Smooth muscle cell of trachea (primary cell): Measurements from ENCODE around the gene RAB40C. TPM values are rescaled to one million over a fixed set of nuclear protein-coding genes. Genes with fewer than 3 reads are reported as not detected.

Source experiments
- total RNA-seq: library from RNA; depleted of rRNA; stranded (reverse); fragments of >200 nt; gene quantifications from 2 replicates; pipeline ENCODE4 v1.2.1, GENCODE V29; 2014

Gene RAB40C
- 13.2 and 17.4 TPM in 2 replicates for total RNA-seq

GRCh38 chr16:589658-590187 lies at the start of gene RAB40C:
RAB40C (plus strand) TSS chr16:590066; CDS start chr16:590292, 226 bp downstream.

GRCh38 chr16:560204-560700 lies 29.6 kb upstream of the RAB40C start, which contains the start of gene PRR35:
PRR35 (plus strand) TSS chr16:560394; CDS start chr16:563295, 2,901 bp downstream.

DNA sequence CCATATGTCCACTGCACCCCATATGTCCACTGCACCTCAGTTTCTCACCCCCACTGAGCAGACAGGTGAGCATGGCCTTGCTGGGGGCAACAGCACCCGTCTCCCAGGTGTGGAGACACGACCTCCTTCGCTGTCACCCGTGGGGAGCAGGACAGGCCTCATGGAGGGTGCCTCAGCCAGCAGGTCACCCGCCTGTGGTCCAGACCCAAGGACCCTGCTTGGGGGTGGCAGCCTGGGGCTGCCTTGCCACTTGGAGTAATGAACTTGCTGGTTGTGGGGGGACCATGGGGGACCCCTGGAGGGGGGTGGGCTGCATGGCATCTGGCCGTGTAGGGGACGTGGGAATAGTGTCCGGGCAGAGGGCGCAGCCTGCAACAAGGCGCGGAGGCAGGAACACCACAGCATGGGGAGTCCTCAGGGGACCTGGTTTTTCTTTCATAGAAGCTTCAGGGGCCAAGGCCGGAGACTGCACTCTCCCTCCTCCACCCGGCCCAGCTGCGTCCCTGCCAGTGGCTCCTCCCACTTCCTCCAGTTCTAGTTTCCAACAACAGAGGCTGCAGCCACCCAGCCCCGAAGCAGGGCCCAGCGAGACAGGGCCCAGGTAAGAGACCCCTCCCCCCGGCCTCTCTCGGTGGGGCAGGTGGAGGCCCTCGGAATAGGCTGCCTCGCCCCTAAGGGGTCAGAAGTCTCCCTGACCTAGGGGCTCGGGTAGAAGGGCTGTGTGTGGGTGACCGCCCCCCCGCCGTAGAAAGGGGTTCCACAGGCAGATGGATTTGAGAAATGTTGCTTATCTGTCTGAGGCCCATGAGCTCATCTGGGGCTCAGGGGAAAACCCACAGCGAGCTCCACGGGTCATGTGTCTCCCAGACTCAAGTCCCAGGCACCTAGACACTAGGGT lies 23.1 kb upstream of the RAB40C start, which contains the start of gene NHLRC4:
Gene NHLRC4, plus strand, starts transcription at position 531 of the 898 bp plus-strand sequence. CDS start 1,043 bp downstream, outside the sequence.

GRCh38 chr16:569445-570254 lies 20.2 kb upstream of the RAB40C start, which contains the start of gene PIGQ:
PIGQ (plus strand) TSS chr16:569968; CDS start chr16:574075, 4,107 bp downstream.

GRCh38 chr16:630815-631405 lies 41.0 kb downstream of the RAB40C start, which contains the start of gene WFIKKN1:
WFIKKN1 (plus strand) TSS chr16:630985; CDS start chr16:631254, 269 bp downstream.

GRCh38 chr16:636206-637080 lies 46.6 kb downstream of the RAB40C start, which contains the start of gene METTL26:
METTL26 (minus strand) TSS chr16:636305; CDS start chr16:636290, 15 bp downstream.

GRCh38 chr16:641326-642188 lies 51.7 kb downstream of the RAB40C start, which contains the start of gene MCRIP2:
MCRIP2 (plus strand) TSS chr16:641828; CDS start chr16:641992, 164 bp downstream.

DNA sequence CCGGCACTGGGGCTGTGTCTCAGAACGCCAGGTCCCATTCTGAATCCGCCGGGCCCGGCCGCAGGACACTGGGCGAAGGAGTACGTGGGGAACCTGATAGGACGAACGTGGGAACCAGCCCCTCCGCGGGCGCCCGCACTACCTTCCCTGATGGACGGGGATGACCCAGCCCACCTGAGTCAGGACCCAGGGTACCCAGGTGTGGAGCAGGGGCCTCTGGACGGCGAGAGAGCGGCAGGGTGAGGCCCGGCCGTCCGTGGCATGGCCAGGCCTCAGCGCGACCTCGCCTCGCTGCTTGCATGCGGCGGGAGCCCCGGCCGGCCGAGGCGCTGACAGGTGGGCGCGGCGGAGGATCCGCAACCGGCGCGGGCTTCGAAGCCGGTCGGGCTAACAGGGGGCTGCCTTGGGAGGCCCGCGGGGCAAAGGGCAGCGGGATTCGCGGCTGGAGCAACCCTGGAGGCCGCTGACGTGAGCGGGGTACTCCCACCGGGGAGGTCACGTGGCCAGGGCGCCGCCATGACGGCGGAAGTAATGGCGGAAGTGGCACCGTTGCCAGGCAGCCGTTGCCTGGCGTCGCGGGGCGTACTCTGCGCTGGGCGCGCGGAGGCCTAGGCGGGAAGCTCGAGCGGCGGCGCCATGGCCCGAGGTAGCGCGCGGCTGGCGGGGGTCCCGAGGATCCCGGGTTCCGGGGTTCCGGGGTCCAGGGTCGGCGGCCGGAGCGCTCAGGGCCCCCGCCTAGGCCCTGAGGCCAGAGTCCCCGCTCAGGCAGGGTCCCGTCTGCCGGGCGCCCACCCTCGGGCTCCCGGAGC lies 59.1 kb downstream of the RAB40C start, which contains the start of gene WDR90:
Gene WDR90, plus strand, starts transcription at position 585 of the 809 bp plus-strand sequence. Its CDS starts 52 bp downstream, at position 637.

GRCh38 chr16:667780-668518 lies 78.1 kb downstream of the RAB40C start, which contains the start of gene RHOT2:
RHOT2 (plus strand) TSS chr16:668132; CDS start chr16:668200, 68 bp downstream.

GRCh38 chr16:674968-675883 lies 85.4 kb downstream of the RAB40C start, which contains the start of gene RHBDL1:
RHBDL1 (plus strand) TSS chr16:675671; CDS start chr16:675791, 120 bp downstream.

Other genes with a start within 250 kb of the RAB40C start
- 15.4 and 29.3 TPM in 2 replicates for gene AXIN1, start 237.3 kb upstream of the RAB40C start, total RNA-seq
- 75.9 and 105 TPM in 2 replicates for gene MRPL28, start 219.5 kb upstream of the RAB40C start, total RNA-seq
- gene PGAP6, start 208.1 kb upstream of the RAB40C start, total RNA-seq = 50.9 and 88.8 TPM in 2 replicates
- 56.7 and 109 TPM in 2 replicates for gene NME4, start 192.9 kb upstream of the RAB40C start, total RNA-seq
- 17.9 and 43.8 TPM in 2 replicates for gene DECR2, start 188.2 kb upstream of the RAB40C start, total RNA-seq
- 20.8 and 30.6 TPM in 2 replicates for gene RAB11FIP3, start 164.4 kb upstream of the RAB40C start, total RNA-seq
- gene CAPN15, start 62.4 kb upstream of the RAB40C start, total RNA-seq = 33.5 and 52.9 TPM in 2 replicates
- not detected in 2 replicates for gene PRR35, start 29.7 kb upstream of the RAB40C start, total RNA-seq
- gene NHLRC4, start 23.1 kb upstream of the RAB40C start, total RNA-seq = 3.1 and 4.7 TPM in 2 replicates
- 32.3 and 38.7 TPM in 2 replicates for gene PIGQ, start 20.1 kb upstream of the RAB40C start, total RNA-seq
- 0.29 and 0.50 TPM in 2 replicates for gene WFIKKN1, start 40.9 kb downstream of the RAB40C start, total RNA-seq
- 91.2 and 122 TPM in 2 replicates for gene METTL26, start 46.2 kb downstream of the RAB40C start, total RNA-seq
- gene MCRIP2, start 51.8 kb downstream of the RAB40C start, total RNA-seq = 11.8 and 20.3 TPM in 2 replicates
- gene WDR90, start 59.3 kb downstream of the RAB40C start, total RNA-seq = 9.4 and 16.3 TPM in 2 replicates
- gene RHOT2, start 78.1 kb downstream of the RAB40C start, total RNA-seq = 51.6 and 57.7 TPM in 2 replicates
- 4.8 and 9.4 TPM in 2 replicates for gene RHBDL1, start 85.6 kb downstream of the RAB40C start, total RNA-seq
- 126 and 174 TPM in 2 replicates for gene STUB1, start 90.3 kb downstream of the RAB40C start, total RNA-seq
- 31.0 and 55.1 TPM in 2 replicates for gene JMJD8, start 94.3 kb downstream of the RAB40C start, total RNA-seq
- gene WDR24, start 100.3 kb downstream of the RAB40C start, total RNA-seq = 8.3 and 10.3 TPM in 2 replicates
- gene FBXL16, start 115.7 kb downstream of the RAB40C start, total RNA-seq = 0.17 and 0.29 TPM in 2 replicates
- gene METRN, start 125.1 kb downstream of the RAB40C start, total RNA-seq = 57.7 and 136 TPM in 2 replicates
- gene ANTKMT, start 131.1 kb downstream of the RAB40C start, total RNA-seq = 31.3 and 37.1 TPM in 2 replicates
- 1.6 and 3.8 TPM in 2 replicates for gene CCDC78, start 136.4 kb downstream of the RAB40C start, total RNA-seq
- 16.4 and 21.5 TPM in 2 replicates for gene HAGHL, start 137.0 kb downstream of the RAB40C start, total RNA-seq
- 27.3 and 44.3 TPM in 2 replicates for gene CIAO3, start 150.9 kb downstream of the RAB40C start, total RNA-seq
- 0.17 TPM in 1 of 2 replicates, not detected in the other for gene MSLN, start 170.7 kb downstream of the RAB40C start, total RNA-seq
- 20.5 and 29.6 TPM in 2 replicates for gene RPUSD1, start 198.3 kb downstream of the RAB40C start, total RNA-seq
- 6.9 and 18.3 TPM in 2 replicates for gene CHTF18, start 198.6 kb downstream of the RAB40C start, total RNA-seq
- gene GNG13, start 210.7 kb downstream of the RAB40C start, total RNA-seq = not detected in 2 replicates